ENCODE results near the gene KDSR.
A peak's percentile ranks its signal among the peaks of the same experiment; 100 is the strongest.

Gene KDSR, protein sequence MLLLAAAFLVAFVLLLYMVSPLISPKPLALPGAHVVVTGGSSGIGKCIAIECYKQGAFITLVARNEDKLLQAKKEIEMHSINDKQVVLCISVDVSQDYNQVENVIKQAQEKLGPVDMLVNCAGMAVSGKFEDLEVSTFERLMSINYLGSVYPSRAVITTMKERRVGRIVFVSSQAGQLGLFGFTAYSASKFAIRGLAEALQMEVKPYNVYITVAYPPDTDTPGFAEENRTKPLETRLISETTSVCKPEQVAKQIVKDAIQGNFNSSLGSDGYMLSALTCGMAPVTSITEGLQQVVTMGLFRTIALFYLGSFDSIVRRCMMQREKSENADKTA

DNA sequence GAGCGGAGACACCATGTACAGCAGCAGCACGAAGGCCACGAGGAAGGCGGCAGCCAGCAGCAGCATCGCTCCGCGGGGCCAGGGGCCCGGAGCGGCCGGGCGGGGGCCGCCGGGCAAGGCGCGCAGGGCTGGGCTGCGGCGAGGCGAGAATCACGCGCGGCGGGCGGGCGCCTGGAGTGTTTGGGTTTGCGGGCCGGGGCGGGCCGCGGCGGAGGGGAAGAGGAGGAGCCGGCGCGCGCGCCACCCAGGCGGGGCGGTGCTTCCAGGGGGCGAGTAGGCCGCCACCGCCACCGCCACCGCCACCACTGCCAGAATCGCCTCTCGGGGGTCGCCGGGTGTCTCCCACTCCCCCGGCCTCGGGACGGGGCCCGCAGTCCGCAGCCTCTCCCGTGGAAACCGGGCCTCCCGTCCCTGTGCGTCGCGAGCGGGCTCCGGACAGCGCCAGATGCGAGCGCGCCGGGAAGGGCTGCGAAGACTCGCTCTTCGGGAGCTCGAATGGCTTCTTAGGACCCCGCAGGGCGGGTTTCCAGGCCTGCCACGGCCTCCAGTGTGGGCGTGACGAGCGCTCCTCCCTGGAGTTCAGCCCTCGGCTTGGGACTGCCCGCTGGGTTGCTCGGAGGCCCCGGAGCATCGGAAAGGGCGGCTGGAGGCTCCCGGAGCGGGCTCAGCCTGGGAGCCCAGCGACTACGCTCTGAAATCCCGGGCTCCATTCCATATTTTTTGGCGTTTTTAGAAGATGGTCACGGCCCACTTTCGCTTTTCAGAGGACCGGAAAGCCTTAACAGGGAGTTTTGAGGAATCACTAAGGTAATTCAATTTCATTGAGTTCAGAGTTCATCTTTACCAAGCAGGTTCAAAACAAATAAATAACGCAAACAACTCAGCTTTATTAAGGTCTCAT is at the start of gene KDSR:
Gene KDSR (minus strand): TSS at position 154 of the 901 bp plus-strand sequence. CDS start 88 bp downstream, at position 66.
- peak; percentile 99 for DNase-seq

DNA sequence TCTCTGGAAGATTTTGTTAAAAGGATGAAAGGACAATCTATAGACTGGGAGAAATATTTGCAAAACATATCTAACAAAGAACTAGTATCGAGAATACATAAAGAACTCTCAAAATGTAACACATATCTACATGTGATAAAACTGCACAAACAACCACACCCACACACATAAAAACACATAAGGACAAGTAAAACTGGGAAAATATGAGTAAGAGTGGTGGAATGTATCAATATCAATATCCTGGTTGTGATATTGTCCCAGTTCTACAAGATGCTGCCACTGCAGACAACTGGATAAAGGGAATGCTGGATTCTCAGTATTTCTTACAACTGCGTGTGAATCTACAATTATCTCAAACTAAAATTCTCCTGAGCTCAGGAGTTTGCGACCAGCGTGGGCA is 45.9 kb upstream of the KDSR start:
- DNase-seq, result no peak

DNA sequence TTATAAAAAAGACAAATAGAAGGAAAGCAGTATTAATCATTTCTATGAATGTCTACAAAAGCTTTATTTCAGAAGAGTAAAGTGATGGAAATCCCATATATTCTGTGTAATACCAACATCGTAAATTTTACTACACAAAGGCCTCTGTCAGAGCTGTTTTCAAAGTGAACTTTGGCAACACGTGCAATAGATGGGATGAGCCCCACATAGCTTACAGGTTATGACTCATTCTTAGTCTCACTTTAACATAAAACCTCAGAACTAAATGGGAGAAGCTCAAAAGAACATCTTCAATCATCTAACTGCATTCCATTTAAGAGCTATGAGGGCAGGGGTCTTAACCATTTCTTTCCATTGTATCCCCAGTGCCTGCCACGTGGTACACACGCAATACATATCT is 43.8 kb upstream of the KDSR start:
- no peak for DNase-seq

DNA sequence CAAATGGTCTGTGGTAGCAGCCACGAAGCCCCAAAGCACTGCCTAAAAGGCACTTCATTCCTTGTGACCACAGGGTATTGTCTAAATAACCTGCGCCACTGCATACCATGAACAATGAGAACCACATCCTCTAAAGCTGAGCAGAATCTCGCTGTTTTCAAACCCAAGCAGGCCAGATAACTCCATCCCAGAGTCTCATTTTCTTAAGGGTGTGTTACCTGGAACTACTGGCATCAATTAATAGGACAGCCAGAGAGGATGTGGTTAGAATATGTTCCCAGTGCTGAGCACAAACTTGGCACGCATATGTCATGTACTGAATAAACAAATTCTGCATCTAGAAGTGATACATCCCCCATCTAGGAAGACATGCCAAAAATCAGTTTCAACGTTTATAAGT is 42.3 kb upstream of the KDSR start:
- DNase-seq, result no peak

DNA sequence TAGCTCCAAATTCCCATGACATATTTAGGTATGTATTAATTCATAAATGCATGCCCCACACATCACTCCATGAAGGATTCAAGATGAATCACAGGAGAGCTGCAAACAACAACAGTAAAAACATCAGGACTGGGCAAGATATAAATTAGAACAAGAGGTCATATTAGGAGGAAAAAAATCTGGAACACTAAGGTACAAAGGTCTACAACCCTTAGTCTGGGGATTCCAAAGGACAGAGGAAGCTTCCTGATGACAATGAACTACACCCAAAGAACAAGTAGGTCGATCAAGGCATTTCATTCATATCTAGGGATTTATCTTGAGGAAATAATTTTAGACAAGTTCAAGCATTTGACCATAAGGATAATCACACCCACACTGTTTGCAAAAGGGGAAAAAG is 40.7 kb upstream of the KDSR start:
- no peak for DNase-seq

DNA sequence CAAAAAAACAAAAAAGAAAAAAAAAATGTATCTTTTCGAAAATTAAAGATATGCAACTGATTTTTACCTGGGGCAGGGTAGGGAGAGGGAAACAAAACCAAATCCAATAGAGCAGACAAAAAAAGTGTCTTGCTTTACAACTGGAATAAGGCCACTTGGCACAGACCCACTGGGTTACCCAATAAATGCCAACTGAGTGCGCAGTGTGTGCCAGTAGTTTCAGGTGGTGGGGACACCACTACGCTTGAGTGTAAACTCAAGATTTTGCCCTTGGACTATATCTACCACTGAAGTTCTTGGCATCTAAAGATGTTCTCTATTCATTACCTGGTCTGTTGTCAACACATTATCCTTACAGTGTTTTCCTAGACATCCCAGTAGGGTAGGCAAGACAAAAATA is 39.0 kb upstream of the KDSR start:
- DNase-seq, result no peak

DNA sequence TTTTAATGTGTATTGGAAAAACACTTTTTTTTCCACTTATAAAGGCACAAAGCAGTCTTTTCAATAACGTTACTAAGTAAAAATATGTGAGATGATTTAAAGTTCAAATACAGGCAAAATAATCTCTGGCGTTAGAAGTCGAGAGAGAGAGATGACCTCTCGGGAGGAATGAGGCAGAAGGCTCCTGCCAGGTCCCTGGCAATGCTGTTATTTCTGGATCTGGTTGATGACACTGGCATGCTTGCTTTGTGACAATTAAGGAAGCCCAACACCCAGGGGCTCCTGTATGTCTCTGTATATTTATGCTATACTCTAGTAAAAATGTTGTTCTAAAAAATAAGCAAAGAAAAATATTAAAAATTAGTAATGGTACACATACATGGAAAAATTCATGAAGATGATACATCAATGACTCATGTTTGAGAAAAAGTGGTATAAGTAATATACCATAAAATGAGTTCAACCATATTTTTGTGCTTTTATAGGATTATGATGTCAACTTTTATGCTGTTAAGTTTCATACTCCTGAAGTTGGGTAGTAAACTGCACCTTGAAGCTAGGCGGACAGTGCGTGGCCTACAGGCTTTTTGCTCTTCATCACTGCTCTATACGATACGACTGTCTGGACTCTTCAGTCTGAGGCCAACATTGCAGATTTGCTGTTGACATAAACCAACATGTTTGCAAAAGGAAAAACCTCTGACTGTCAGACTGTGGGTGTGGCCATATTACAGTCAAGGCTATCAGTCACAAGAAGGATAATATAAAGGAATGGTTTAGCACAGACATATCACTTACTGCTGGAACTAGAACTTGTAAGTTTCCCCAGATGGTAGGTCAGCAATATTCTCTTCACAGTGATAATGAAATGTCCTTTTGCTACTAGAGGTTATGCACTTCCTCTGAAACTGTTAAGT is 35.5 kb upstream of the KDSR start:
- no peak for DNase-seq

DNA sequence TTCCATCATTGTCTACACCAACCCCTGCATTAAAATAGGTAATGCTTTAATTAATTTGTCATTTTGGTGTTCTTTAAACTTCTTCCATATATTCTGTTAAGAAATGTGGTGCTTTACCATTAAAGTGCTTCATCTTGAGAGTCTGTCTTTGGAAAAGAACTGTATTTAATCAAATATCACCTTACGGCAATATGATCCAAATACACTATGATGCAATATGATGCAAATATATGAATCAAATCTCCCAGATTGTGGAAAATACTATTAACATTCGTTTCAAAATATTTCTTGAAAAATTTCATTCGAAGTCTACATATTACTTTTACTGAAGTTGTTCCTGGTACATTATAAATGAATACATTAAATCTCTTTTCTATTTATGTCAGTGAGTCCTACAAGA is 32.3 kb upstream of the KDSR start:
- DNase-seq, result no peak

DNA sequence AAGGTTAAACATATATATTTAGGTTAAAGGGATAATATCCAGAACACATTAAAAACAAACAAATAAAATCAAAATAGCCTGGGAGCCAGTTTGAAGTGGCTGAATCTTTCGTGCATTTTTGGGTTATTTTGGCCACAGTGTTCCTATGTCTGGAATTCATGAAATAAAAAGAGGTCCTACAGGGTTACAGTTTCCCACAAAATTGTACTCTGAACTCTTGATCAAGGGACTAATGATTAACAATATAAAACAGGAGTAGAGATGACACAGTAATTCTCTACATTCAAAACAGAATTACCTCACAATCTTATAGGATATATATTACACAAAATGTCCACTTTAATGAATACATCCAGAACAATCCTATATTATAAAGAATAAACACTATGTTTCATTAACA is 30.3 kb upstream of the KDSR start:
- DNase-seq, result no peak

DNA sequence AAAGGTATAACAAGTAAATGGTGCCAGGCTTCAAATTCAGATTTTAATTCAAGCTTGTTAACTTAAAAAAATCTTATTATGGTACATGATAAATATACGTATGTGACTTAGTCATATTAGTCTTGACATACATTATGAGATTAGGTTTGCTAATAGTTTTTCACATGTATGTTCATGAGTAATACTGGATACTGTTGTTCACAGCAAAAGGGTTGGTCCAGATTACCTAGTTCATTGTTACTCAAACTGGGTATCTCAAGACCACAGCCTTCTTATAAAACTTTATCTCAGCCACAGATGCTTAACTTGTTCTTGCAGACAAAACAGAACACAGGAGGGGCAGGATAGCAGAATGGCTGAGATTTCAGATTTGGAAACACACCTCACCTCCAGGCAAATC is 28.5 kb upstream of the KDSR start:
- DNase-seq, result no peak

DNA sequence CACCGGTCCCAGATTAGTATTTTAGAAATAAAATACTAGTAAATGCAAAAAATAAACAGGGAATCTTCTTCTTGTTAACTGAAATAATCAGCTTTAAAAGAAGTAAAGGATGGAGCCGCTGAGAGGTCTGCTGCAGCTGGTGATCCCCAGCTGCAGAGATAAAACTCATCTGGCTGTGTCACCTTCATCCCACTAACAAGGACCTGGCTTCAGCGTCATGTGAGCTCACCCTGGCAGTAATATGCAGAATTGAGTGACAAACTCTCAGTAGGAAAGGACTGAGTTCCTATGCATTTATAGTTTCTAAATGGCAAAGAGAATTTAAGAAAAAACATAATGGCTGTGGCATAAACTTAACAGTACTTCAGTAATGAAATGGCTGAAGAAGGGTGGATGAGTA is 27.9 kb upstream of the KDSR start:
- DNase-seq, result no peak

DNA sequence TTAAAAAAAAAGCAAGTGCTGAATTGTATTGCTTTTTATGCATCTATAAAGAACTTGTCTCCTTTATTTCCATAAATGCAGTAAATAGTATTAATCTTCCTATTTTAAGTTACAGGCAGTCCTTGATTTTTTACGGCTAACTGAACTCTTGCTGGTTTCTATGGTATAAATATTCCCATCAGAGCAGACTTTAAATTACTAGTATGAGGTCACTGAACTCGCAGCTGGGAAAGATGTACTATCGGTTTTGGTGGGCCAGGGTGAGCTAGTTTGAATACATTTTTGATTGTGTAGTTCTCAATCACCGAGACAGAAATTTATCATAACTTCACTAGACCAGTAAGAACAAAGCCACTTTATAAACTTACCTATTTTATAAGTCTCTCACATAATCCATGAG is 20.9 kb upstream of the KDSR start:
- DNase-seq, result no peak

DNA sequence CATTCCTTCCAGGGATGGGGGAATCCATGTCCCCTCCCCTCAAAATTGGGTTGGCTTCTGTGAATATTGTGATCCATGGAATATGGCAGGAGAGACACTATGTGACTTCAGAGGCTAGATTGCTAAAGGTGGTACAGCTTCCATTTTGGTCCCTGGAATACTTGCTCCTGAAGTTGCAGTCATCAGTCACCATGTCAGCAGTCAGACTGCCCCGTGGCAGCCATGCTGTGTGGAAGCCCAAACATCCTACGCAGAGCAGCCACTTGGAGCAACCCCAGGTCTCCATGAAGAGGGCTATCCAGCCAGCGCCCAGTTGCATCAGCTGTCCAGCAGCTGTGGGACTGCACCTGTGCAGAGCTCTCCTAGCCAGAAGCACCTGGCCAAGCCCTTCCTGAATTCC is 15.8 kb upstream of the KDSR start:
- DNase-seq, result no peak

DNA sequence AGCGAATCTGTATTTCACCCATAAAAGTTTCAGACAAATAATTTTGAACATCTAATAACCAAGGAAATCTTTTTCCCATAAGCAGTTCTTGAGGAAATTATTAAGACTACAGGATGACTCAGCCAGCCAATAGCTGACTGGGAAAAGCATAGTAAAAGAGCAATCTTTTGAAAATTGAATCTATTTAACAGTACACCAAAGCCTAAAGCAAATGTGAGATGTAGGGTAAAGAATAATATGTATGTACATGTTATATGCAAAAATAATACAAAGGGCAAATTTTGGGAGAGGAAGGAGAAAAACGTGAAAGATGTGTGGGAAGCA is 12.6 kb upstream of the KDSR start:
- DNase-seq, result no peak

DNA sequence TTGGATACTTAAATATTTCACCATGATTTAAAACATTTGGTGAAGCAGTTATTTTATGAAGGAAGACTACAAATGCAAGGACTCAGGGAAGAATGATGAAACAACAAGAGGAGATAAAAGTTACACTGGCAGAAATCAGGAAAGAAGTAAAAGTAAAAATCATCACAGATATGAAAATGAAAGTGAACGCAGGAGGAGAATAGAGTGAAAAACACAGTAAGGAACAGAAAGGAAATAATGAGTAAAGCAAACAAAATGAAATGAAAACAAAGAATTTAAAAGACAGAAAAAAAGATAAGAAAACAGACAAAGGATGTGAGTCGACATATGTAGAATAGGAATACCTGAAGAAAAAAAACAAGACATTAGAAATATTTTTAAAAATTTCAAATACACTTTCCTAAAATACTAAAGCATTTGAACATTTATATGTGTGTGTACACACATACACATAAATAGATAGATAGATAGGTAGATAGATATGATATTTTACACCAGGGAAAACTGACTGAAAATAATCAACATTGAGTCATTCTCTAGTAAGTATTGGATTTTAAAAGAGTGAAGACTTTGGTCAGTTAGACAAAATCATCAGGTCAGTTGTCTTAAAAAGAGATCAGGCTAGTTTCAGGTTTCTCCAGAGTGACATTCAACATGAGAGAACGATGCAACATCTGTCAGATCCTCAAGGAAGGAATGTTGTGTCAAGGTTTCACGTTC is 12.1 kb upstream of the KDSR start:
- no peak for DNase-seq

DNA sequence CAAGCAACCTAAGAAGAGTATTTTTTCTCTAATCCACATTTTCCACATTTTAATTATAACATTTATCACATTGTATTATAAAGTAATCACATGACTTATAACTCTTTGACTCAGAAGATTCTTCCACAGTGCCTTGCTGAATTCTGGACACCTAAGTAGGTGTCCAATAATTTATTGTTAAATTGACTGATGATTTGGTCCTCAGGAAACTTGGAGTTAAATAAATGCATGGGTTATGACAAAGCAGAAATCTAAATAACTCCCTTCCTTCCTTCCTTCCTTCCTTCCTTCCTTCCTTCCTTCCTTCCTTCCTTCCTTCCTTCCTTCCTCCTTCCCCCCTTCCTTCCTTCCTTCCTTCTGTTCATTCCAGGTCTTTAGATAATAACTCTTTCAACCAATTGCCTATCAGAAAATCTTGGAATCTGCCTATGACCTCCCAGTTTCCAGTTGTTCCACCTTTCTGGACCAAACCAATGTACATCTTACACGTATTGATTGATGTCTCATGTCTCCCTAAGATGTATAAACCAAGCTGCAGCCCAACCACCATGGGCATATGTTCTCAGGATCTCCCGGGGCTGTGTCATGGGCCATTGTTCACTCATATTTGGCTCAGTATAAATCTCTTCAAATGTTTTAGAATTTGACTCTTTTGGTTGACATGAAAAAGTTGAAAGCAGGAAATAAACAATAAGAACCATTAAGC is 10.4 kb upstream of the KDSR start:
- no peak for DNase-seq

DNA sequence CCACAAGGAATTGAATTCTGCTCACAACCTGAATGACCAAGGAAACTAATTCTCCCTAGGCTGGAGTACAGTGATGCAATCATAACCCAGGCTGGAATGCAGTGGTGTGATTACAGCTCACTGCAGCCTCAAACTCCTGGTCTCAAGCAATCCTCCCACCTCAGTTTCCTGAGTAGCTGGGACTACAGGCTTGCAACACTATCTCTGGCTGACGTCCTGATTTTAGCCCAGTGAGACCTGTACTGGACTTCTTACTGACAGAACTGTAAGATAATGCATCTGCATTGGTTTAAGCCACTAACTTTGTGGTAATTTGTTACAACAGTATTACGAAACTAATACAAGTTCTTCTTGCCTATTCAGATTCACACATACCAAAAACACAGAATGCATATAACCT is 9.5 kb upstream of the KDSR start:
- DNase-seq, result no peak

DNA sequence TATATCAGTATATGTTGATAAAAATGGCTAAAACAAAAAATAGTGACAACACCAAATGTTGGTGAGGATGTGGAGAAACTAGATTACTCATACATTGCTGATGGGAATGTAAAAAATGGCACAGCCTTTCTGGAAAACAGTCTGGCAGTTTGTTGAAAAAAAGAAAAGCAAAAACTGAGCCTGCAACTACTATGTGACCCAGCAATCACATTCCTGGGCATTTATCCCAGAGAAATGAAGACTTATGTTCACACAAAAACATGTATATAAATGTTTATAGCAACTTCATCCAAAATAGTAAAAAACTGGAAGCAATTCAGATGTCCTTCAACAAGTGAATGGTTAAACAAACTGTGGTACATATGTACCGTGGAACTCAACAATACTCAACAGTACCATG is 7.5 kb upstream of the KDSR start:
- no peak for DNase-seq

DNA sequence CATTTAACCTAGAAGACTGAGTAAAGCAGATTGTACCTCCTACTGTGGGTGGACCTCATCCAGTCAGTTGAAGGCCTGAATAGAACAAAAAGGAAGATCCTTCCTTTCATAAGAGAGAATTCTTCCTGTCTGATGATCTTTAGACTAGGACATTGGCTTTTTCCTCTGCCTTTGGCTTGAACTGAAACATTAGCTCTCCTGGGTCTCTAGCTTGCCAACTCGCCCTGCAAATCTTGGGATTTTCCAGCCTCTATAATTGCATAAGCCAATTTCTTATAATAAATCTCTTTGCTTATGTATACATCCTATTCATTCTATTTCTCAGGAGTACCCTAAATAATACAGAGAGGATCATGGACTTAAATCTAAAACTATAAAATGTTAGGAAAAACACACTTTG is 6.2 kb upstream of the KDSR start:
- DNase-seq, result no peak

DNA sequence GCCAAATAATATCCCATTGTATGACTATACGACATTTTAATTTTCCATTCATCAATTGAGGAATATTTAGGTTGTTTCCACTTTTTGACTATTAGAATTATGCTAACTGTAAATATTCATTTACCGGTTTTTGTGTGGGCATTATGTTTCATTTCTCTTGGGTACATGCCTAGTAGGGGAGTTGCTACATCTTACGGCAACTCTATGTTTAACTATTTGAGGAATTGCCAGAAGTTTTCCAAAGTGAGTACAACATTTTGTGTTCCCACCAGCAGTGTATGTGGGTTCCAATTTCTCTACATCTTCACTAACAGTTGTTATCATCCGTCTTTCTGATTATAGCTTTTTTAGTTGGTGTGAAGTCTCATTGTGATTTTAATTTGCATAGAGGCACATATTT is 1.6 kb upstream of the KDSR start:
- no peak for DNase-seq

DNA sequence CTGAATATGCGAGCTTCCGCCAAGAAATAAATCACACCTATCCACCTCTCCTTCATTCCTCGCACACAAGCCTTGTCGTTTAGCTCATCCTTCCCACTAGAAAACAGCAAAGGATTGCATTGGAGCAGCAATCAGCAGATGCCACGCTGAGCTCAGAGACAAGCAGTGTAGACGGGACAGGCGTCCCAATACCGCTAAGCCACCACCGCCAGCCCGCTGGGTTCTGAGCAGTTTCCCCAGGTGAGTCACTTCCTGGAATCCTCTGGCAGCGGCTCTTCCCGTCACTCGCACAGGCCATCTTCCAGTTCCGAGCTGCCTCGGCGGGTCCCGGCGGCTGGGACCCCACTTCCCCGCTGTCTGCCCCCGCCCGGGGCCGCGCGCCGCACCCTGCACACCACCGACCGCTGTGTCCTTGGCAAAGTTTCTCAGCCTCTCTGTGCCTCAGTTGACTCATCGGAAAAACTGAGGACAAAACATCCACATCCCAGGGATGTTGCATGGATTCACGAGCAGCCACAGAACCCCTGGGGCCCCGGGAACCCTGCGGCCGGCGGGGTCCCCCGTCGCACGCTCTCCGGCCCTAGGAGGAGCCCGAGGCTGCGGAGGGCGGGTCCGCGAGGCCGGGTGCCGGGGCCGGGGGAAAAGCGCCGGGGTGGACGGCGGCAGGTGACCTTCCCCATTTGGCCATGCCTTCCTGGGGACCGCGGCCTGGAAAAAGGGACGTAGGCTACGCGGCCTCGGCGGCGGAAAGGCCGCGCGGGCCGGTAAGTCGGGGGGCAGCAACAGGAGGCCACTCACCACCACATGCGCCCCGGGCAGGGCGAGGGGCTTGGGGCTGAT is 573 bp downstream of the KDSR start:
- peak; percentile 36 for DNase-seq
